Kidney epithelial cell (primary cell): ENCODE data around the gene ZNF774. TPM values are rescaled to one million over a fixed set of nuclear protein-coding genes. Genes with fewer than 3 reads are reported as not detected.

ENCODE experiments used
- DNase-seq: peaks from one replicate; pipeline ENCODE4 v3.0.0-alpha.2; 2010; ENCODE audit warnings: low read depth
- H3K27me3 ChIP-seq: 2 replicates; pipeline ENCODE4 v1.6.0; 2011; ENCODE audit warnings: low read length; ENCODE audit not compliant: control insufficient read depth, insufficient read depth
- H3K36me3 ChIP-seq: 2 replicates; pipeline ENCODE4 v1.5.1; 2011; ENCODE audit warnings: low read length; ENCODE audit not compliant: control insufficient read depth, insufficient read depth
- H3K4me3 ChIP-seq: 2 replicates; pipeline ENCODE4 v1.5.1; 2011; ENCODE audit warnings: low read depth, mild to moderate bottlenecking, control low read depth, low read length
- CTCF ChIP-seq: IDR thresholded peaks from 2 replicates; pipeline ENCODE4 v1.5.1; 2011; ENCODE audit warnings: mild to moderate bottlenecking, moderate library complexity, low read length, control low read depth, inconsistent platforms; ENCODE audit not compliant: insufficient read depth, poor library complexity, severe bottlenecking
- total RNA-seq: library from RNA; depleted of rRNA; stranded (reverse); fragments of >200 nt; gene quantifications from 2 replicates; pipeline ENCODE4 v1.2.3, GENCODE V29; 2015

Gene ZNF774
- total RNA-seq, 1 donor from 2014 or later: 2.0 TPM

DNA sequence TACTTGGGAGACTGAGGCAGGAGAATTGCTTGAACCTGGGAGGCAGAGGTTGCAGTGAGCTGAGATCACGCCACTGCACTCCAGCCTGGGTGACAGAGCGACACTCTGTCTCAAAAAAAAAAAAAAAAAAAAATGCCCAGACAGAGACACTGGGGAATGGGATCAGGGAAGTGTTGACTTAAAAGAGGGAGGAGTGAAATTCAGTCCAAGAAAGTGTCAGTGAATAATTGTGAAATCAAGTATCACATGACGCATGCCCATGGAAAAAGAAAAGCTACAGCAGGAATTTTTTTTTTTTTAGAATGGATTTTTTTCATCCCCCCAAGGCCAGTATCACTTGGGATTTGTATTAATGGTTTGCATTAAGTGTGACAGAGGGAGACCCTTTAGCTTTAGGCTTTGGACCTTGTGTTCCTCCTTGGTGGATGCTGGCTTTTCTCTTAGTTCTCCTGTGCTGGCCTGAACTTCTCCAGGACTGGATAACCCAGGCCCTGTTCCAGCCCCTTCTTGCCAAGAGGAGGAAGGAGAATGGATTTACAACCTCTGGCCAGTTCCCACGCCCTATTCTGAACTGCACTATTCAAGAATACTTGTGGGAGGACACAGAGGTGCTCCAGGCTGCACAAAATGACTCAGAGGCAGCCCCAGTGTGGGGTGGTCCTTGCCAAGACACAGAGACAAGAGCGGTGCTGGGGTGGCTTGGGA lies 36.7 kb upstream of the ZNF774 start:
- no peak for DNase-seq
- H3K4me3 ChIP-seq: no peak overlapping the region
- TF ChIP-seq CTCF: no peak
- H3K27me3 ChIP-seq: no peaks in the 10 kb centered on the region
- no peaks in the 10 kb centered on the region for H3K36me3 ChIP-seq

- DNase-seq: no peak
- TF ChIP-seq CTCF: no peak
- Histone ChIP-seq H3K4me3 (no peak overlapping the region), H3K27me3 (no peaks in the 10 kb centered on the region), H3K36me3 (no peaks in the 10 kb centered on the region)
These were observed 35.9 kb upstream of the ZNF774 start for GRCh38 chr15:90316139-90316538.

DNA sequence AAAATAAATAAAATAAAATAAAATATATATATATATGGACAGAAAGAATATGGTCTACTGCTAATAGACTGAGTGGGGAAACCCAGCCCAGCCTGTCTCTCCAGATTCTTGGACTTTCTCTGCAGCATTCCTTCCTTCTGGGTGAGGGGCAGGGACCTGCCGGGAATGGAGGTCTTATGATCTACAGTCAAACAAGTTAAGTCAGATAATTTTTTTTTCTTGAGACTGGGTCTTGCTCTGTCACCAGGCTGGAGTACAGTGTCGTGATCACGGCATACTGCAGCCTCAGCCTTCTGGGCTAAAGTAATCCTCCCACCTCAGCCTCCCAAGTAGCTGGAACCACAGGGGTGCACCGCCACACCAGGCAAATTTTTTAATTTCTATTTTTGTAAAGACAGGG lies 33.5 kb upstream of the ZNF774 start:
- Histone ChIP-seq H3K4me3 (no peak overlapping the region), H3K36me3 (no peaks in the 10 kb centered on the region), H3K27me3 (no peaks in the 10 kb centered on the region)
- TF ChIP-seq CTCF: no peak
- DNase-seq: no peak

DNA sequence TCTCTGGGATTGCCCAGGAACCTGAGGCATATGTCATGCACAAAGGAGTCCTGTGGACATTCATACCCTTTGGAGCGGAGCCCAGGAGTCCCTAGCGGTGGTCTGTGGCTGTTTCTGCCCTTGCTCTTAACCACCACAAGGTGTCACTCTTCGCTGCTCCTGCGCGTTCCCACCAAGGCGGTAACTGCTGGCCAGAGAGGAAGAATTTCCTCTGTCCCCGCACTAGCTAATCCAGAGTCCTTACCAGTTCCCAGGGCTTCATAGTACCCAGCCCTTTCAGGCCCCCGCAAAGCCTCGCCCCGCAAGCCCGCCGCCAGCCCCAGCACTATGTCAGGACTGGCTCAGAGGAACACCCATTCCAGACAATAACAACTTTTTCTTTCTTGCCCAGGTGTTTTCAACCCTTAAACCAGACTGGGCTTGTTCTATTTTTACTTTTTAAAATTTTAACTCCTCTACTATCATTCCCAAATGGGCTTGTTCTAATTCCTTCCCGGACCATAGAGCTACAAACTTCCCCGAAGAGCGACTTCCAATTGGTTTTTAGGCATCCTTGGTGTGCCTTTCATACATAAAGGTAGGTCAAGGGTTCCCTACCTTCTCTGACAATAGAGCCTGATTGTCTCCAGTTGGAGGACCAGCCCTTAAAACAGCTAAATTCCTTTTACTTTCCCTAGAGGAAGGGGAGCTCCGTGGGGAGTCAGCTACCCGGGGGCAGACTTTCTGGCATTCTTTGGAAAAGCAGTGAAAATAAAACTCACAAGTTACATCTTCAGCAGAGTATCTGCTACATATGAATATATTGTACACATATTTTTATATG lies 31.8 kb upstream of the ZNF774 start:
- DNase-seq: peak; percentile 61
- no peaks in the 10 kb centered on the region for H3K36me3 ChIP-seq
- TF ChIP-seq CTCF: peak; percentile 99
- no peak overlapping the region for H3K4me3 ChIP-seq
- H3K27me3 ChIP-seq: no peaks in the 10 kb centered on the region

DNA sequence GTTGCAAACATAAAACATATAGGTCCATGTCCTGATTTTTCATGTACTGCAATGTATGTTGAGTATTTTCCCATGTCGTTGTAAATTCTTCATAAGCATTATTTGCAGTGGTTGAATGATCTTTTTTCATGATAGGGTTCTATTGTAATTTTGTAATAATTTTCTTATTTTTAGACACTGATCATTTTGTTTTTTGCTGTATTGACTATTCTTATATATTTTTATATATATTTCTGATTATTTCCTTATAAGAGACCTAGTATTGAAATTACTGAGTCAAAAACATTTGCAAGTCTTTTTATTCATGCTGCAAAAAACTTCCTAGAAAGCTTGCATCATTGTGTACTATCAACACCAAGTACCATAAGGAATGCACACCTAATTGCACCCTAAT lies 31.2 kb upstream of the ZNF774 start:
- no peaks in the 10 kb centered on the region for H3K27me3 ChIP-seq
- TF ChIP-seq CTCF: no peak
- H3K36me3 ChIP-seq: no peaks in the 10 kb centered on the region
- DNase-seq: no peak
- no peak overlapping the region for H3K4me3 ChIP-seq
